ENCODE data around the gene PLGRKT.

GRCh38 chr9:5416953-5417352 lies 20.8 kb downstream of the PLGRKT start:
- TF ChIP-seq NR3C1 (CRISPR knock-in tag; conservative IDR thresholded peaks at IDR 0.05; ENCODE audit: low read depth) = no peak
- no peak for TF ChIP-seq MLX (CRISPR knock-in tag; IDR thresholded peaks at IDR 0.05)
- no peak for TF ChIP-seq CTCF (IDR thresholded peaks at IDR 0.05)
- no peak for TF ChIP-seq ZNF138 (CRISPR knock-in tag; conservative IDR thresholded peaks at IDR 0.05)
- TF ChIP-seq MAX (CRISPR knock-in tag; IDR thresholded peaks at IDR 0.05) = no peak
